GM12892 (cell line): ENCODE results near the gene PET117. TPM values are rescaled to one million over a fixed set of nuclear protein-coding genes. Genes with fewer than 3 reads are reported as not detected.
"Not testable (repeated sequence)": the region's sequence is repeated elsewhere in the genome, so short reads cannot be mapped to it uniquely, and the experiment has no call there.

Source experiments
- DNase-seq: peaks from one replicate; pipeline ENCODE4 v3.0.0; 2011; ENCODE audit not compliant: insufficient read length
- FAIRE-seq: peaks from 2 replicates; lab custom pipeline; 2011; peaks lifted over from hg19 to GRCh38; lab: Jason Lieb, UNC
- POLR2A ChIP-seq: IDR thresholded peaks from 2 replicates; pipeline ENCODE4 v1.6.1; 2011; ENCODE audit warnings: low read depth, low read length, control low read depth
- POLR2AphosphoS5 ChIP-seq: IDR thresholded peaks from 2 replicates; pipeline ENCODE4 v1.6.1; 2011; ENCODE audit warnings: low read depth, low read length, control low read depth
- TAF1 ChIP-seq: IDR thresholded peaks from 2 replicates; pipeline ENCODE4 v1.6.1; 2011; ENCODE audit warnings: low read depth, mild to moderate bottlenecking, control low read depth, low read length, borderline replicate concordance
- polyA plus RNA-seq: library from polyadenylated mRNA; unstranded; fragments of >200 nt; gene quantifications from one replicate; pipeline ENCODE4 v1.2.1, GENCODE V29; 2012; ENCODE audit warnings: missing spikeins, inconsistent platforms; ENCODE audit not compliant: missing spikeins

Gene PET117
- polyA plus RNA-seq: 13.4 TPM

- TF ChIP-seq POLR2A (peak; percentile 90), POLR2AphosphoS5 (peak; percentile 75; the same call in 1 of the 2 replicates), TAF1 (peak; percentile 80)
- FAIRE-seq (peak; percentile 90), DNase-seq (peak; percentile 69)
Measured at GRCh38 chr20:18137412-18138265, at the start of gene PET117, which contains the start of gene KAT14. PET117 (plus strand) TSS chr20:18137863; CDS start chr20:18137956, 93 bp downstream. KAT14 (plus strand) TSS chr20:18137863; CDS start chr20:18142661, 4,798 bp downstream.

- not testable (repeated sequence) for FAIRE-seq
Measured at GRCh38 chr20:18088298-18088697, 49.4 kb upstream of the PET117 start.

GRCh38 chr20:18088841-18089240, 48.8 kb upstream of the PET117 start:
- FAIRE-seq, DNase-seq: not testable (repeated sequence)

More at GRCh38 chr20:18088298-18088697, 49.4 kb upstream of the PET117 start:
- not testable (repeated sequence) for DNase-seq

- FAIRE-seq (no peak), DNase-seq (no peak)
- TF ChIP-seq POLR2AphosphoS5: no peak
- TF ChIP-seq TAF1: no peak
- no peak for TF ChIP-seq POLR2A
Measured at GRCh38 chr20:18090044-18090443, 47.6 kb upstream of the PET117 start.

- FAIRE-seq (no peak), DNase-seq (no peak)
- TF ChIP-seq POLR2A (no peak), TAF1 (no peak)
Measured at GRCh38 chr20:18090477-18090876, 47.2 kb upstream of the PET117 start.

GRCh38 chr20:18091623-18092022, 46.0 kb upstream of the PET117 start:
- DNase-seq (no peak), FAIRE-seq (no peak)
- TF ChIP-seq POLR2A (no peak), POLR2AphosphoS5 (no peak), TAF1 (no peak)

- FAIRE-seq (no peak), DNase-seq (no peak)
- TF ChIP-seq POLR2A: no peak
- no peak for TF ChIP-seq POLR2AphosphoS5
- no peak for TF ChIP-seq TAF1
Measured at GRCh38 chr20:18092890-18093289, 44.8 kb upstream of the PET117 start.

- DNase-seq: no peak
- FAIRE-seq: no peak
Measured at GRCh38 chr20:18093388-18093787, 44.3 kb upstream of the PET117 start.

GRCh38 chr20:18094191-18094590, 43.5 kb upstream of the PET117 start:
- FAIRE-seq (no peak), DNase-seq (no peak)
- TF ChIP-seq POLR2AphosphoS5: no peak
- TF ChIP-seq POLR2A: no peak
- no peak for TF ChIP-seq TAF1

More at GRCh38 chr20:18093388-18093787, 44.3 kb upstream of the PET117 start:
- TF ChIP-seq POLR2A: no peak
- no peak for TF ChIP-seq TAF1
- TF ChIP-seq POLR2AphosphoS5: no peak

- DNase-seq, FAIRE-seq: not testable (repeated sequence)
Measured at GRCh38 chr20:18100569-18100968, 37.1 kb upstream of the PET117 start.

- FAIRE-seq (no peak), DNase-seq (no peak)
- TF ChIP-seq TAF1 (no peak), POLR2AphosphoS5 (no peak), POLR2A (no peak)
Measured at GRCh38 chr20:18101125-18101810, 36.4 kb upstream of the PET117 start.

- TF ChIP-seq TAF1 (no peak), POLR2A (no peak), POLR2AphosphoS5 (no peak)
- DNase-seq (no peak), FAIRE-seq (no peak)
Measured at GRCh38 chr20:18103497-18103896, 34.2 kb upstream of the PET117 start.
